IPS-20b (cell line): ENCODE results near the gene GNL1.
A peak's percentile ranks its signal among the peaks of the same experiment; 100 is the strongest.
"Not testable (repeated sequence)": the region's sequence is repeated elsewhere in the genome, so short reads cannot be mapped to it uniquely, and the experiment has no call there.

ENCODE experiments used
- H3K27ac ChIP-seq: one replicate; pipeline ENCODE4 v1.5.1; 2013; ENCODE audit warnings: low read length
- H3K27me3 ChIP-seq: 2 replicates; pipeline ENCODE4 v1.6.1; 2013; ENCODE audit warnings: mild to moderate bottlenecking, low read length, inconsistent platforms; ENCODE audit not compliant: insufficient read depth
- H3K36me3 ChIP-seq: 2 replicates; pipeline ENCODE4 v1.6.1; 2013; ENCODE audit warnings: low read depth, mild to moderate bottlenecking, inconsistent platforms, low read length, moderate library complexity; ENCODE audit not compliant: insufficient read depth
- H3K4me1 ChIP-seq: 2 replicates; pipeline ENCODE4 v1.6.1; 2013; ENCODE audit warnings: mild to moderate bottlenecking, control low read depth, inconsistent platforms, low read length, moderate library complexity; ENCODE audit not compliant: insufficient read depth
- H3K4me3 ChIP-seq: 2 replicates; pipeline ENCODE4 v1.5.1; 2013; ENCODE audit warnings: mild to moderate bottlenecking, low read length, inconsistent platforms
- H3K9ac ChIP-seq: 2 replicates; pipeline ENCODE4 v1.6.1; 2013; ENCODE audit warnings: low read depth, mild to moderate bottlenecking, inconsistent platforms, low read length, moderate library complexity
- H3K9me3 ChIP-seq: 2 replicates; pipeline ENCODE4 v1.6.1; 2013; ENCODE audit warnings: mild to moderate bottlenecking, low read depth, low read length, inconsistent platforms; ENCODE audit not compliant: insufficient read depth

The GNL1 gene

DNA sequence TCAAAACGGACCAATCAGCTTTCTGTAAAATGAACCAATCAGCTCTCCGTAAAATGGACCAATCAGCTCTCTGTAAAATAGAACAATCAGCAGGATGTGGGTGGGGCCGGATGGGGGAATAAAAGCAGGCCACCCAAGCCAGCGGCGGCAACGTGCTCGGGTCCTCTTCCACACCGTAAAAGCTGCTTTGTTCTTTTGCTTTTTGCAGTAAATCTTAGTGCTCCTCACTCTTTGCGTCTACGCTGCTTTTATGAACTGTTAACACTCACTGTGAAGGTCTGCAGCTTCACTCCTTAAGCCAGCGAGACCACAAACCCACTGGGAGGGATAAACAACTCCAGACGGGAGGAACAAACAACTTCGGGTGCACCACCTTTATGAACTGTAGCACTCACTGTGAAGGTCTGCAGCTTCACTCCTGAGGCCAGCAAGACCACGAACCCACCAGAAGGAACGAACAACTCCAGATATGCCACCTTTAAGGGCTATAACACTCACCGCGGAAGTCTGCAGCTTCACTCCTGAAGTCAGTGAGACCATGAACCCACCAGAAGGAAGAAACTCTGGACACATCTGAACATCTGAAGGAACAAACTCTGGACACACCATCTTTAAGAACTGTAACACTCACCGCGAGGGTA, 37.7 kb downstream of the GNL1 start:
- not testable (repeated sequence) for H3K4me3 ChIP-seq, H3K4me1 ChIP-seq, H3K27me3 ChIP-seq, H3K9me3 ChIP-seq, H3K27ac ChIP-seq, H3K9ac ChIP-seq, H3K36me3 ChIP-seq

DNA sequence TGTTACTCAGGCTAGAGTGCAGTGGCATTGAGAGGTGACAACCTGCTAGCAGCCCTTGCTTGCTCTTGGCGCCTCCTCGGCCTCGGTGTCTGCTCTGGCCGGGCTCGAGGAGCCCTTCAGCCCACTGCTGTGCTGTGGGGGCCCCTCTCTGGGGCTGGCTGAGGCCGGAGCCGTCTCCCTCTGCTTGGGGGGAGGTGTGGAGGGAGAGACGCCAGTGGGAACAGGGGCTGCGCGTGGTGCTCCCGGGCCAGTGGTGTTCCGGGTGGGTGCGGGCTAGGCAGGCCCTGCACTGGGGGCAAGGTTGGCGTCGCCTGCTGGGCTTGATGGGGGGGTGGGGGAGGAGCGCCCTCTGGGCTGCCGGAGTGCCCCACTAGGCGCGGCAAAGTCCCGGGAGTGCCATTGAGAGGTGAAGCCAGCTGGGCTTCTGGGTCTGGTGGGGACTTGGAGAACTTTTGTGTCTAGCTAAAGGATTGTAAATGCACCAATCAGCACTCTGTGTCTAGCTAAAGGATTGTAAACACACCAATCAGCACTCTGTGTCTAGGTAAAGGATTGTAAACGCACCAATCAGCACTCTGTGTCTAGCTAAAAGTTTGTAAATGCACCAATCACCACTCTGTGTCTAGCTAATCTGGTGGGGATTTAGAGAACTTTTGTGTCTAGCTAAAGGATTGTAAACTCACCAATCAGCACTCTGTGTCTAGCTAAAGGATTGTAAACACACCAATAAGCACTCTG, 38.4 kb downstream of the GNL1 start:
- H3K9ac ChIP-seq, H3K36me3 ChIP-seq, H3K9me3 ChIP-seq, H3K27me3 ChIP-seq, H3K4me3 ChIP-seq, H3K4me1 ChIP-seq, H3K27ac ChIP-seq: not testable (repeated sequence)

DNA sequence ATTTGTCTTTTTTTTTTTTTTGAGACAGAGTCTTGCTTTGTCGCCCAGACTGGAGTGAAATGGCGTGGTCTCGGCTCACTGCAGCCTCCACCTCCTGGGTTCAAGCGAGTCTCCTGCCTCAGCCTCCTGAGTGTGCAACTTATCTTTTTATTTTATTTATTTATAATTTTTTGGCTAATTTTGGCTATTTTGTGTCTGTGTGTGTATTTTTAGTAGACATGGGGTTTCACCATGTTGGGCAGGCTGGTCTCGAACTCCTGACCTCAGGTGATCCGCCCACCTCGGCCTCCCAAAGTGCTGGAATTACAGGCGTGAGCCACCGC, 39.6 kb downstream of the GNL1 start:
- H3K4me1 ChIP-seq, H3K27ac ChIP-seq, H3K27me3 ChIP-seq, H3K9me3 ChIP-seq, H3K36me3 ChIP-seq: not testable (repeated sequence)
- Histone ChIP-seq H3K4me3 (peak overlapping the region; percentile 71), H3K9ac (peak overlapping the region; percentile 58; the same call in 1 of the 2 replicates)

DNA sequence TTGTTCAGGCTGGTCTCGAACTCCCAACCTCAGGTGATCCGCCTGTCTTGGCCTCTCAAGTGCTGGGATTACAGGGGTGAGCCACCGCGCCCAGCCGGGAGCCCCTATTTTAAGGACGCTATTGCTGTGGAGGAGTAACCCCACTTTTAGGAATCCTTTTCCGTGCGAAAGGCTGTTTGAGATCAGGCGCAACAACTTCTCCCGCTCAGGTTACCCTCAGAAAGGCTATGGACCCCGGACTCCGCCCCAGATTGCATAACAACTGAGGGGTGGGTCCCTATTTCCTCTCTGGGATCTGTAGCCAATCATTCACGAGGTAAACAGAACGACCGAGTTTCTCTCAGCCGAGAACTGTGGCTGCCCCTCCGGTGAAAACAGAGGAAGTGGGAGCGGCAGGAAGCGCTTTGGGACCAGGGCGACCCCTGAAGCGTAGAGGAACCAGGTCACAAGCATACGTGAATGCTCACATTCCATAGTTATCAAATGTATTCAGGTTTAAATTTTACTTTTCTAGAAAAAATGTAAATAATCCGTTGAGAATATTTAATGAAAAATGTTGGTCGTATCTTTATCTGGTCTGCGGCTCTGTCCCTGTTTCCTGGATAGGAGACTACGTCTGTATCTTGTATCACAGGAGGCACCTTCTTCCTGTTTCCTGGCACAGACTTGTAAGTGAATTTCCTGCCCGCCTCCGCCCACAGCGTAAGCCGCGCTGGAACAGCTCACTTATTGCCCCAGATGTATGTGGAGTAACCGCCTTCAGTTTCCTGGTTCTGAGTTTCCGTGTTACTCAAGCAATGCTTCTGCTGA, 40.1 kb downstream of the GNL1 start:
- no peaks in the 10 kb centered on the region for H3K36me3 ChIP-seq
- H3K9me3 ChIP-seq = no peaks in the 10 kb centered on the region
- peaks cover 9% of the 10 kb centered on the region; the same call in 1 of the 2 replicates for H3K4me1 ChIP-seq
- H3K27me3 ChIP-seq = no peaks in the 10 kb centered on the region
- H3K27ac ChIP-seq = no peak overlapping the region
- H3K9ac ChIP-seq = peak overlapping the region; percentile 72; the same call in 1 of the 2 replicates
- peak overlapping the region; percentile 71 for H3K4me3 ChIP-seq

DNA sequence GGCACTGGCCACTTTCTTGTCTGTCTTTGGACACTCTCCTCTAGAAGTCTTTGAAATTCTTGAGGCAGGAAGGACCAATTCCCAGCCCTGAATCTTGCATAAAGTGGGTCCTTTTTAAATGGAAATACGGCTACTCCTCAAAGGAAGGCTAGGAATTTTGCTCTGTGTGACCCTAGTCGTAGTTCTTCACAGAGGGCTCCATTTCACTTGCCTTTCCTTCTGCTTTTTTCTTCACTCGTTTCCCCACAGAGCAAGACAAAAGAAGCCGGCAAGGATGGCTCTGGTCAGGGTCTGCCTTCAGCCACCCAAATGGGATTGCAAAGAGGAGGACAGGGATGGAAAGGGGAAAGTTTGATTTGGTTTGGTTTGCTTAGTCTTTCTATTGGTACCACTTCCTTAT, 41.2 kb downstream of the GNL1 start:
- Histone ChIP-seq H3K4me3 (peak overlapping the region; percentile 44), H3K4me1 (peaks cover 15% of the 10 kb centered on the region; the same call in 1 of the 2 replicates), H3K27me3 (no peaks in the 10 kb centered on the region), H3K36me3 (no peaks in the 10 kb centered on the region), H3K9ac (peak overlapping the region; percentile 58; the same call in 1 of the 2 replicates), H3K27ac (peak overlapping the region; percentile 2), H3K9me3 (no peaks in the 10 kb centered on the region)

DNA sequence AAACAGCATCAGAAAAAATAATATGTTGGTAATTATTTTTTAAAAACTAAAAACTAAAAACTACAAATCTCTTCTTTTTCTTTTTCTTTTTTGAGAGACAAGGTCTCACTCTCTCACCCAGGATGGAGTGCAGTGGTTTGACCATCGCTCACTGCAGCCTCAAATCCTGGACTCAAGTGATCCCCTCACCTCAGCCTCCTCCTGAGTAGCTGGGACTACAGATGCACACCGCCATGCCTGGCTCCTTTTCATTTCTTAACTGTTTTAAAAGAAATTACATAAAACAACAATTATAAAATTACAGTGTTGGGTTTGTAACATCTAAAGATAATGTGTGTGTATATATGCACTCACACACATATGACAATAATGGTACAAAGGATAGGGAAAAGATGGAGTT, 42.8 kb downstream of the GNL1 start:
- H3K36me3 ChIP-seq = no peaks in the 10 kb centered on the region
- H3K9ac ChIP-seq = no peak overlapping the region
- H3K4me3 ChIP-seq = no peak overlapping the region
- H3K9me3 ChIP-seq = no peaks in the 10 kb centered on the region
- H3K27me3 ChIP-seq = no peaks in the 10 kb centered on the region
- no peak overlapping the region for H3K27ac ChIP-seq
- peaks cover 15% of the 10 kb centered on the region; the same call in 1 of the 2 replicates for H3K4me1 ChIP-seq

DNA sequence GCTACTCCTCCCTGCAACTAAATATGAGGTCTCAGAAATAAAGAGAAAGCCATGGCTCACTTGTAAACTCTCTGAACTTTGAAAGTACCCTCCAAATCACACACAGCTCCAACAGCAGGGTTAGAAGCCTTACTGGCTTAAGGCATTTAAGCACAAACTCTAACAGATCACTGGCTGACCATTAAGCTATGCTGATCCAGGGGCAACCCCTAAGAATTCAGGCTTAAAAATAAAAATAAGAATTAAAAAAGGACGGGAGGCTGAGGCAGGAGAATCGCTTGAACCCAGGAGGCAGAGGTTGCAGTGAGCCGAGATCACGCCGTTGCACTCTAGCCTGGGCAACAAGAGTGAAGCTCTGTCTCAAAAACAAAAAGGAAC, 45.1 kb downstream of the GNL1 start:
- Histone ChIP-seq H3K4me1 (peaks cover 15% of the 10 kb centered on the region; the same call in 1 of the 2 replicates), H3K4me3 (no peak overlapping the region), H3K27me3 (no peaks in the 10 kb centered on the region), H3K36me3 (no peaks in the 10 kb centered on the region), H3K27ac (no peak overlapping the region), H3K9ac (no peak overlapping the region), H3K9me3 (no peaks in the 10 kb centered on the region)

DNA sequence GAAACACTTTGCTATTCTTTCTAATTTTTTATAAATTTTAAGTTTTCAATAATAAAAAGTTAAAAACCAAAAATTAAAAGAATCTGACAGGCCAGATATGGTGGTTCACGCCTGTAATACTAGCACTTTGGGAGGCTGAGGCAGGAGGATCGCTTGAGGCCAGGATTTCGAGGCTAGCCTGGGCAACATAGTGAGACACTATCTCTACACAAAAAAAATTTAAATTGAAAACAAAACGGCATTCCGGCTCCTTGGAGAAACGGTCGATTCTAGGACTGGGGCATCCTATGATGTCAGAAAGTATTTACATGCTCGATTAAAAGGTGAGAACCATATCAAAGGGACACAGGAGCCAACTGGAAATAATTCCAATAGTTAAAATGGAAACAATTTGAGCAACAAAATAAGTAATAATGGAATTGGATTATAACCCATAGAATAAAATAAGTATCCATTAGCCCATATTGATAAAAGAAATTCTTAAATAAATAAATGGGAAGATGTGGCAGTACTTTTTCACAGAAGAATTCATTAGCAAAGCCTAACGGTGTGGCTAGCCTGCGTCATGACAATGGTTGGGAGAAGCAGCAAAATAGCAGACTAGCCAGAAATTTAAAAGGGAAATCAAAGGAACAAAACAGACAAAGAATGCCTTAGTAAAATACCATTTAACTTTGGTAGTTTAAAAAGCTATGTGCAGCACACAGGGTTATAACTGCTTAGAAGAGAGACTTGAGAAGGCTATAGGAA, 45.7 kb downstream of the GNL1 start:
- H3K4me1 ChIP-seq = peaks cover 15% of the 10 kb centered on the region; the same call in 1 of the 2 replicates
- H3K9me3 ChIP-seq = no peaks in the 10 kb centered on the region
- no peak overlapping the region for H3K4me3 ChIP-seq
- H3K27ac ChIP-seq = no peak overlapping the region
- no peak overlapping the region for H3K9ac ChIP-seq
- H3K36me3 ChIP-seq = no peaks in the 10 kb centered on the region
- H3K27me3 ChIP-seq = no peaks in the 10 kb centered on the region

DNA sequence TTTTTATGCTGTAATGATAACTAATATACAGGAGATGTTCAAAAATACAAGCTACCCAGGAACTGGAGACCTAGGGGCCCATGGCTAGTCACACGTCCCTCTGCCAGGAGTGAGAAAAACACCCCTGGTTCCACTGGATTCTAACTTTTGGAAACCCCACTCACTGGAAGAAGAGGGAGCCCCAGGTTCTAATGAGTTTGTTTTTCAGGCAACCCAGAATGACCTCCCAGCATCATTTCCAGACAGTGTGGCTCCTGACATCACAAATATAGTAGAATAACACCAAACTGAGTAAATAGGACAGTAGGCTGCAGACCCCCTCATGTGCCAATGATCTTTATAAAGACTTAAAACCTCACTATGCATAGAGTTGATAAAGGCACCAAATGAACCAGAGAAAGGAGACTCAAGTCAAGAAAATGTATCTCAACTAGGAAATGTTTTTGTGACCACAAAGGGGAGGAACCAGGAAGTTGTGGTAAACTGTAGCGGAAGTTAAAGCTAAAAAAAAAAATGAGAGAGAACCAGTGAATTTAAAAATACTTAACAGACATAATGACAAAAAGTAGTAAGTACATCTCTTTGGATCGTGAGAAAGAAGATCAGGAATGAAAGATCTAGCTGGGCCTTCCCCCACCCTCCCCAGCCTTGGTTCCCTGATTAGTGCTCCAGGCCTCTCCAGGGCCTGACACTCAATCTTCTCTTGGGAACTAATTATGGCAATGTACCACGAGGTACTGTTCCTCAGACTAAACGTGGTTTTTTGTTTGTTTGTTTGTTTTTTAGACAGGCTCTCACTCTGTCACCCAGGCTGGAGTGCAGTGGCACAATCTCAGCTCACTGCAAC, 47.2 kb downstream of the GNL1 start:
- Histone ChIP-seq H3K4me1 (peaks cover 7% of the 10 kb centered on the region; the same call in 1 of the 2 replicates), H3K4me3 (no peak overlapping the region), H3K27ac (no peak overlapping the region), H3K27me3 (no peaks in the 10 kb centered on the region), H3K9ac (no peak overlapping the region), H3K36me3 (no peaks in the 10 kb centered on the region), H3K9me3 (no peaks in the 10 kb centered on the region)

DNA sequence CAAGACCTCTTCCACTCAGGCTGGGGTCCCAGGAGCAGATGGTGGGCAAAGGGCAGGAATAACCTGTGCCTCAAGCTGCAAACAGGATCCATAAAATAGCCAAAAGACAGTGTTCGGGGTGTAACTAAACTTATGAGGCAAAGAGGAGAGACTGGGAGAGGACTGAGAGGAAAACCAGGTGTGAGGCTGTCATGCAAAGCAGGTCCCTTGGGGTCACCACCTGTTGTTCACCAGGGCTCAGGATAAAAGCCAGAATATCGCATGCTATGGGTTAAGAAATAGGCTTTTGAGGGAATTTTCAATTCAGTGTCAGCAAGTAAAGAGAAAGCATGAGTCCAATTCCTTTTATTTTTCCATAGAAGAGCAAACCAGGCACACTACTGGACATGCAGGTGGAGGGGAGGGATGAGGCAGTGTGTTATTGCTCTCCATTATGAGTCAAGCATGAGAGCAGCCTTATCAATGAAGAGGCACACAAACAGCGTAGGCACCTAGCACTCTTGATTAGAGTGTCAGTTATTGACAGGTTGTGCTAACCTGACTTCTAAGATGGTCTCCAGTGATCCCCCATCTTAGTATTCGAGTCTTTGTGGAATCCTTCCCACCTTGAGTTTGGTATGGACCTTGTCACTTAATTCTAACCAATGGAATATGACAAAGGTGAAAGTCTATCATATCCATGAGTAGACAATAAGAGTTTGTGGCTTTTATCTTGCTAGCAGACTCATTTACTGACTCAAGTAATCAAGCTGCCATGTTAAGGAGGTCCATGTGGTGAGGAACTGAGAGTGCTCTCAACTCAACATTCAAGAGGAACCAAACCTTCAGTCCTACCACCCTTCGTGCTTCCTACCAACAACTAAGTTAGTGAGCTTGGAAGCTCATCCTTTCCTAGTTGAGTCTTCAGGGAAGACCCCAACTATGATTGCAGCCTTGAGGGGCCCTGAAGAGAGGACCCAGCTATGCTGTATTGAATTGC, 48.2 kb downstream of the GNL1 start:
- H3K4me3 ChIP-seq = no peak overlapping the region
- no peak overlapping the region for H3K9ac ChIP-seq
- H3K27ac ChIP-seq = no peak overlapping the region
- no peaks in the 10 kb centered on the region for H3K9me3 ChIP-seq
- H3K4me1 ChIP-seq = peaks cover 7% of the 10 kb centered on the region; the same call in 1 of the 2 replicates
- no peaks in the 10 kb centered on the region for H3K36me3 ChIP-seq
- no peaks in the 10 kb centered on the region for H3K27me3 ChIP-seq
